Pancreas (tissue), 10 donors: ENCODE measurements around the gene TMEM106B. TPM values are rescaled to one million over a fixed set of nuclear protein-coding genes. Genes with fewer than 3 reads are reported as not detected.

Source experiments
- ATAC-seq, 4 donors: fragments of 200-7000 bp; cut with Tn5 transposase; one replicate each; pipeline versions ENCODE4 v1.8.0 to v1.9.1; 2020; ENCODE audit warnings: mild to moderate bottlenecking in 4 of 4, moderate library complexity in 4 of 4
- DNase-seq, 6 donors: peaks; one replicate each; pipeline ENCODE4 v3.0.0-alpha.2; 2020
- FAIRE-seq: peaks from 2 replicates; lab custom pipeline; 2012; peaks lifted over from hg19 to GRCh38; lab: Jason Lieb, UNC
- H3K27ac ChIP-seq, 4 donors: fragments of 200-600 bp; sonication (generic); 1 replicate in 3 of 4; 2 replicates in 1 of 4; pipeline versions ENCODE4 v1.5.0 to v1.8.0; 2020
- H3K27me3 ChIP-seq, 4 donors: fragments of 200-600 bp; one replicate each; pipeline ENCODE4 v1.8.0; 2021
- H3K36me3 ChIP-seq, 3 donors: fragments of 200-600 bp; sonication (generic) in 1 of 3; one replicate each; pipeline versions ENCODE4 v1.5.0 to v1.8.0; 2020 to 2021
- H3K4me1 ChIP-seq, 3 donors: fragments of 200-600 bp; one replicate each; pipeline ENCODE4 v1.8.0; 2021
- H3K4me3 ChIP-seq, 4 donors: fragments of 200-600 bp; sonication (generic) in 2 of 4; one replicate each; pipeline versions ENCODE4 v1.5.0 to v1.8.0; 2020 to 2021
- H3K9me3 ChIP-seq, 4 donors: fragments of 200-600 bp; one replicate each; pipeline ENCODE4 v1.8.0; 2021
- CTCF ChIP-seq, 4 donors: fragments of 200-600 bp; sonication (generic) in 3 of 4; IDR thresholded peaks; one replicate each; pipeline versions ENCODE4 v1.5.0 to v1.8.0; 2021; ENCODE audit warnings: antibody characterized with exemption in 4 of 4
- WGBS, 2 donors: extraction: QIAGEN DNeasy Blood & Tissue Kit; methylation state at CpG; one replicate each; pipeline ENCODE4 v1.1.7; 2013; 5-methylcytosine and 5-hydroxymethylcytosine counted together
- intact Hi-C, 3 donors: fragments of 100-400 bp; cut with DNase I; formaldehyde crosslinking; loops; one replicate each; pipeline versions ENCODE4 v1.11.1 to v1.14.2; 2022
- polyA plus RNA-seq, 2 donors: library from polyadenylated mRNA; stranded (reverse); fragments of 200-250 nt; gene quantifications; one replicate each; pipeline ENCODE4 v1.2.3, GENCODE V29; 2013
- total RNA-seq, 6 donors: library from RNA; stranded (reverse); fragmentation: NEBNext Ultra II Directional in 4 of 6; extraction: Animal tissue kit (Norgen Biotek cat#: 25700) in 4 of 6; gene quantifications; one replicate each; pipeline versions ENCODE4 v1.2.1 to v1.2.4, GENCODE V29; 2021 to 2023
- donor health status: healthy with polysubstance abuse.
- donor health status: DM: no; HTN: no; CAD: no; lungs with moderate emphysema.
- donor health status: DM: no; HTN: no; CAD: no.
- donor health status: control.
- donor health status: control.
- donor health status: Bipolar disorder and iron deficiency.
- donor health status: DM: yes; HTN: yes; CAD: no.
- donor health status: DM: no; HTN: no; CAD: no.
- donor health status: DM: no; HTN: no; CAD: no.
- donor health status: DM: yes; HTN: yes; CAD: no.

TMEM106B gene
- total and polyA plus RNA-seq, 8 donors = 4.4 to 29.6 (median 17.5) TPM

- Histone ChIP-seq H3K36me3 (no peaks in the 10 kb centered on the region), H3K27me3 (no peaks in the 10 kb centered on the region), H3K4me1 (no peaks in the 10 kb centered on the region), H3K27ac (no peak overlapping the region), H3K4me3 (no peak overlapping the region), H3K9me3 (no peaks in the 10 kb centered on the region)
- no peak for FAIRE-seq
- DNase-seq = no peak
- intact Hi-C loops = no loop called here
- no peak for TF ChIP-seq CTCF (IDR thresholded peaks at IDR 0.05)
- ATAC-seq = no peak
- 84 to 92% methylated on average over 4 of the region's 4 CpGs for WGBS, 2 donors
Measured at GRCh38 chr7:12258074-12258473, 47.0 kb downstream of the TMEM106B start.

DNA sequence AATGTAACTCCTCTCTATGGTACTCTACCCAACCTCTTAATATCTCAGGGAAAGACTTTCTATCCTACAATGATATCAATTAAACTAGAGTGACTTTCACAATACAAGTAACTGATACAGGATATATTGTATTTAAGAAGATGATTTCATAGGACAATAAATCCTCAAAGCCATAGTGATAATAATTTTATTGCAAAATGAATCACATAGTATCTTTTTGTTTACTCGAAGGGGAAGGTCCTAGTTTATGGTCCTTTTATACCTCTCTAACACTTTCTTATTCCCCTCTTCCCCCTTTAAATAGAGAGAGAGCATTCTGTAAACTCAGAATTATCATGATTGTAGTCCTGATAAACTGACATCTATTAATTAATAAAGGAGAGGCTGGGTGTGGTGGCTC lies 56.4 kb downstream of the TMEM106B start:
- 75 to 84% methylated on average over 1 of the region's 1 CpG for whole genome bisulfite sequencing, 2 donors
- H3K4me3 ChIP-seq = no peak overlapping the region
- intact Hi-C loops = no loop called here
- DNase-seq (no peak), FAIRE-seq (no peak), ATAC-seq (no peak)
- H3K4me1 ChIP-seq = no peaks in the 10 kb centered on the region
- TF ChIP-seq CTCF (IDR thresholded peaks at IDR 0.05) = no peak
- no peak overlapping the region for H3K27ac ChIP-seq
- H3K36me3 ChIP-seq = no peaks in the 10 kb centered on the region
- no peaks in the 10 kb centered on the region for H3K9me3 ChIP-seq
- no peaks in the 10 kb centered on the region for H3K27me3 ChIP-seq

DNA sequence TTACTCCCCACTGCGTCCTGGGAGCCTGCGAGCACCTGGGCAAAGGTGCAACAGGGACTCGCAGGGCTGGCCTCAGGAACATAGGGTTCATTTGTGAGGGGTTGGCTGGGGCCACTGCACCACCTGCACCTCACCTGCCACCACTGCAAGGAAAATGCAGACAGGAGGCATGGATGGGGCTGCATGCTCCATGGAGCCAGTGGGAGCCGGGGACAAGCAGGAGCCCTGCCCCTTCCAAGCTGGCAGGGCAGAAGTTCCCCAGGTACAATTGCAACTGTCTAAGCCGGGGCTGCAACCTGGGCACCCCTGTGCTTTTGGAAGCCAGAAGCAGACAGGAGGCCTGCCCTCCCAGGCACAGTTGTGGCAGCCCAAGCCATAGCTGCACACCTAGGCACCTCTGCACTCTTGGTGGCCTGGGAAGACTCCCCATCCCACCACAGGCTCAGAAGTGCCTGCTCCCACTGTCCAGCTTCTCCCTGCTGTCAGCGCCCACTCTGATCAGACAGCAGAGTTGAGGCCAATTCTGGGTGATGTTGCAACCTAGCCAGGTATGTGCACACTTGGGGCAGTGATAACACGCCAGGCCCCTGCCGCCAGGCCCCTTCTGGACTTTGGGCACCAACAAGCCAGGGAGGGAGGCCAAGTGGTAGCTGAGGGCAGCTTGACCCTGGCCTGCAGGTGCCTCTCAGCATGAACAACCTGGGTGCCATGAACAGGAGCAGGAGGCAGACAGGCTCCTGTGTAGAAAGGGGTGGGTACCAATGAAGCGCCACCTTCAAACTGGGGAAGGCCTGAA lies 58.2 kb downstream of the TMEM106B start:
- Histone ChIP-seq H3K27me3 (no peaks in the 10 kb centered on the region), H3K4me1 (no peaks in the 10 kb centered on the region), H3K4me3 (no peak overlapping the region), H3K9me3 (no peaks in the 10 kb centered on the region), H3K27ac (no peak overlapping the region), H3K36me3 (no peaks in the 10 kb centered on the region)
- 90 to 92% methylated on average over 9 of the region's 9 CpGs for WGBS, 2 donors
- intact Hi-C loops = no loop called here
- DNase-seq (peak in 1 of 6 donors; percentile 39), FAIRE-seq (no peak), ATAC-seq (no peak)
- TF ChIP-seq CTCF (IDR thresholded peaks at IDR 0.05) = no peak

DNA sequence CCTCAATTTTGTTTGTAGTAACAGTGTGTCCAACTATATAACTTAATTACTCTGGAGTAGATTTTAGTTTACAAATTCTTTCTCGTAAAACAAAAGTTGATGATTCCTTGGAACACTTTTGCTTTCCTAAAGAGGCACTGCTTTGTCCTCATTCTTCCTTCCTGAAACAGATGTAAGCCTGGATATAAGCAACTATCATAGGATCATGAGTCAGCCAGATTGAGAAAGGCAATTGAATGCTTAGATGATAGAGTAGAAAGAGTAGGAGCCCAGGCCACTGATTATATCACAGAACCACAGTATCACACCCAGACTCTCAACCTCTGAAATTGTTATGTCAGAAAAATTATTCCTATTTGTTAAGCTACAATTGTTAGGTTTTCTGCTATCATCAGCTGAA lies 69.9 kb downstream of the TMEM106B start:
- WGBS, 2 donors = 70 to 73% methylated on average over 1 of the region's 1 CpG
- TF ChIP-seq CTCF (IDR thresholded peaks at IDR 0.05) = no peak
- no peaks in the 10 kb centered on the region for H3K27me3 ChIP-seq
- no peak for ATAC-seq
- no peak overlapping the region for H3K27ac ChIP-seq
- no peaks in the 10 kb centered on the region for H3K4me1 ChIP-seq
- DNase-seq = no peak
- intact Hi-C loops = no loop called here
- FAIRE-seq = no peak
- H3K9me3 ChIP-seq = no peaks in the 10 kb centered on the region
- no peak overlapping the region for H3K4me3 ChIP-seq
- H3K36me3 ChIP-seq = no peaks in the 10 kb centered on the region

DNA sequence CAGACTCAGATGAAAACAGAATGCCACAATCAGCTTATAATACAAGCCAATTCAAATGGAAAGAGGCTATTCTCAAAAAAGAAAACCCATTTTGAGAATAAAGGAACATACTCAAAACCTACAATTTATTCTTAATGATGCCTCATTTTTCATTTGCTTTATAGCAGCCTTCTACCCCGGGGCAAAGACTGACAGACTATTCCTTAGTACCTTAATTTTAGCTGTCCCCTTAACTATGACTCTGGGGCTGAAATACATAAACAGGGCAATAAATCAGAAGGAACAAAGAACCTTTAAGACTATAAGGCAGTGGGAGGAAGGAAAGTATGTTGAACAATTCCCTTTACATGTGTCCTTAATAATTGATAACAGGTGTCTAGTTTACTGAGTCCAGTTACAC lies 76.8 kb downstream of the TMEM106B start:
- Histone ChIP-seq H3K27me3 (no peaks in the 10 kb centered on the region), H3K4me1 (no peaks in the 10 kb centered on the region), H3K4me3 (no peak overlapping the region), H3K27ac (no peak overlapping the region), H3K36me3 (no peaks in the 10 kb centered on the region), H3K9me3 (no peaks in the 10 kb centered on the region)
- FAIRE-seq = no peak
- WGBS, 2 donors = 36 to 42% methylated on average over 1 of the region's 1 CpG
- TF ChIP-seq CTCF (IDR thresholded peaks at IDR 0.05) = no peak
- no peak for DNase-seq
- no peak for ATAC-seq
- intact Hi-C loops = no loop called here
